CD1c-positive myeloid dendritic cell (primary cell): ENCODE data around the gene PPP1R16B.
"Not testable (repeated sequence)": the region's sequence is repeated elsewhere in the genome, so short reads cannot be mapped to it uniquely, and the experiment has no call there.

ENCODE experiments used
- DNase-seq: peaks from one replicate; pipeline ENCODE4 v3.0.0-alpha.2; 2016; ENCODE audit errors: extremely low spot score

PPP1R16B gene

GRCh38 chr20:38791940-38792339 lies 13.6 kb upstream of the PPP1R16B start:
- no peak for DNase-seq

GRCh38 chr20:38794057-38794456 lies 11.4 kb upstream of the PPP1R16B start:
- not testable (repeated sequence) for DNase-seq

- no peak for DNase-seq
Observed at GRCh38 chr20:38798266-38798665, 7.2 kb upstream of the PPP1R16B start.

- peak; percentile 34 for DNase-seq
Observed at GRCh38 chr20:38799203-38799602, 6.3 kb upstream of the PPP1R16B start.

GRCh38 chr20:38800882-38801281 lies 4.6 kb upstream of the PPP1R16B start:
- no peak for DNase-seq

GRCh38 chr20:38804221-38804620 lies 1.3 kb upstream of the PPP1R16B start:
- no peak for DNase-seq

GRCh38 chr20:38804682-38805501 lies 605 bp upstream of the PPP1R16B start:
- DNase-seq = peak; percentile 57

GRCh38 chr20:38805958-38806854 lies 709 bp downstream of the PPP1R16B start:
- DNase-seq = peak; percentile 9

GRCh38 chr20:38806855-38807655 lies 1.6 kb downstream of the PPP1R16B start:
- DNase-seq = peak; percentile 31

- DNase-seq = no peak
Observed at GRCh38 chr20:38809942-38810341, 4.4 kb downstream of the PPP1R16B start.

GRCh38 chr20:38810926-38811630 lies 5.6 kb downstream of the PPP1R16B start:
- DNase-seq = no peak

GRCh38 chr20:38811769-38812168 lies 6.3 kb downstream of the PPP1R16B start:
- DNase-seq = no peak

GRCh38 chr20:38812182-38812581 lies 6.7 kb downstream of the PPP1R16B start:
- no peak for DNase-seq

GRCh38 chr20:38812709-38813573 lies 7.4 kb downstream of the PPP1R16B start:
- no peak for DNase-seq

- not testable (repeated sequence) for DNase-seq
Observed at GRCh38 chr20:38813574-38813962, 8.1 kb downstream of the PPP1R16B start.

GRCh38 chr20:38815446-38815845 lies 9.9 kb downstream of the PPP1R16B start:
- no peak for DNase-seq

- no peak for DNase-seq
Observed at GRCh38 chr20:38818113-38819065, 12.9 kb downstream of the PPP1R16B start.

- DNase-seq = no peak
Observed at GRCh38 chr20:38825571-38825900, 20.0 kb downstream of the PPP1R16B start.

- no peak for DNase-seq
Observed at GRCh38 chr20:38825901-38826625, 20.6 kb downstream of the PPP1R16B start.
